ENCODE results near the gene SMYD3. TPM values are rescaled to one million over a fixed set of nuclear protein-coding genes. Genes with fewer than 3 reads are reported as not detected.

Gene SMYD3
- total and polyA plus RNA-seq, 2 donors (not counting 1 experiment from before 2014, with no cell fraction given) = 9.7 to 37.2 TPM

DNA sequence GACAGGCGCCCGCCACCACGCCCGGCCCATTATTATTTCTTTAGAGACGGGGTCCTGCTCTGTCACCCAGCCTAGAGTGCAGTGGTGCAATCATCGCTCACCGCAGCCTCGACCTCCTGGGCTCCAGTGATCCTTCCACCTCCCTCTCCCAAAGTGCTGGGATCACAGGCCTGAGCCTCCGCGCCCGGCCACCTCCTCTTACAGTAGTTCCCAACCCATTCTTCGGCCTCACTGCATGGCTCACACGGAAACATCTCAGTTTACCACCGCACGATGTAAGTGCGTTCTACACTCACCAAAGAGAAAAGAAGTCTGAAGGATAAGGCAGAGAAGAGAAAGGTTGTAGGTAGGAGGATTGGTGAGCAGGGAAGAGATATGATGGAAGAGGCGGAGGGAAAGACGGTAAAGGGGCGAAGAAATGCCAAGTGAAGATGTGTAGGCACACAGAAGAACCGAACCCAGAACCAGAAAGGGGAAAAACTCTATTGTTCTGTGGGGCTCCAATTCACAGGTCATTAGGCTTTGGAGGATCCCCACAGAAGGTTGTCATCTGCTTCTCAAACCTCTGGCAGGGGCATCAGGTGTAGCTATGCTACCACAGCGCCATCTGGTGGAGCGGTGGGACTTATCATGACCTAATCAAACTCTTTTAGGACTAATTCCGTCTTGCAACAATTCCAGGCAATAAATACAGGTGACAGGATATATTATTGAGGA lies 504.2 kb downstream of the SMYD3 start:
- Mint-ChIP-seq H3K4me3 (no peak overlapping the region), H3K27ac (no peak overlapping the region)
- POLR2A ChIA-PET = no interaction called here

More for the DNA sequence above, 504.2 kb downstream of the SMYD3 start:
- 87% methylated on average over 10 of the region's 23 CpGs for WGBS (ENCODE audit: insufficient coverage)
- Histone ChIP-seq H3K9ac (ENCODE audit: low read length) (no peak overlapping the region), H3K4me3 (ENCODE audit: control extremely low read depth in 1 of 5, extremely low read depth in 1 of 5, insufficient read depth in 1 of 5, low read depth in 2 of 5, low read length in 4 of 5) (no peak overlapping the region), H2AFZ (ENCODE audit: insufficient read depth, low read depth, low read length, poor library complexity, severe bottlenecking) (no peak overlapping the region), H3K79me2 (ENCODE audit: control insufficient read depth, insufficient read depth, low read length) (no peaks in the 10 kb centered on the region), H4K20me1 (ENCODE audit: control insufficient read depth, insufficient read depth, low read length, poor library complexity, severe bottlenecking) (no peaks in the 10 kb centered on the region), H3K4me2 (replicated peaks; ENCODE audit: low read depth, low read length, poor library complexity, severe bottlenecking) (no peak overlapping the region), H3K4me1 (ENCODE audit: control insufficient read depth in 2 of 2, insufficient read depth in 2 of 2, low read length in 2 of 2) (no peaks in the 10 kb centered on the region), H3K36me3 (replicated peaks in 1 of 2; ENCODE audit: control extremely low read depth in 1 of 2, control insufficient read depth in 1 of 2, extremely low read depth in 1 of 2, insufficient read depth in 2 of 2, low read length in 1 of 2) (no peaks in the 10 kb centered on the region), H3K9me3 (ENCODE audit: control extremely low read depth in 1 of 3, control insufficient read depth in 2 of 3, insufficient read depth in 1 of 3, low read length in 2 of 3) (no peaks in the 10 kb centered on the region), H3K27me3 (replicated peaks in 1 of 4; ENCODE audit: control extremely low read depth in 1 of 4, control insufficient read depth in 3 of 4, insufficient read depth in 4 of 4, low read length in 3 of 4) (no peaks in the 10 kb centered on the region), H3K27ac (ENCODE audit: low read length in 2 of 2) (no peak overlapping the region)
- Mint-ChIP-seq H3K27me3 (no peaks in the 10 kb centered on the region), H3K4me1 (peaks cover 9% of the 10 kb centered on the region), H3K9me3 (ENCODE audit: insufficient read depth) (no peaks in the 10 kb centered on the region)
- peak; percentile 65 for ATAC-seq (ENCODE audit: low read depth)
- CTCF ChIA-PET = interaction anchor here (0.7 to 5.0 kb wide), 13 partner anchors 11 to 923 kb away, joined by 3 to 148 read pairs (median 3); partner anchors contain the start of gene KIF26B
- DNase-seq = peak; percentile 82
- no peak for TF ChIP-seq EZH2 (IDR thresholded peaks at IDR 0.05; ENCODE audit: borderline replicate concordance, insufficient read depth, low read depth, low read length, poor library complexity, severe bottlenecking)
- TF ChIP-seq CTCF (IDR thresholded peaks at IDR 0.05) = peak; percentile 90
- intact Hi-C loops (cut with micrococcal nuclease) = loop anchor here (1.0 to 2.0 kb wide), 3 partner anchors 115 to 922 kb away; no protein-coding TSS in a partner anchor
